Kidney glomerular epithelial cell (primary cell): ENCODE data around the gene RNASEL.
"Not testable (repeated sequence)": the region's sequence is repeated elsewhere in the genome, so short reads cannot be mapped to it uniquely, and the experiment has no call there.

Experiments
- DNase-seq: peaks from one replicate; lab custom pipeline; 2025; lab: John Stamatoyannopoulos, UW

Gene RNASEL

GRCh38 chr1:182588500-182589396 is at the start of gene RNASEL:
Gene RNASEL, minus strand, starts transcription at chr1:182589256. Its CDS starts 2,450 bp downstream, at chr1:182586806.
- DNase-seq, result peak; percentile 78

GRCh38 chr1:182637769-182638168 is 48.7 kb upstream of the RNASEL start:
- DNase-seq, result no peak

GRCh38 chr1:182635871-182636270 is 46.8 kb upstream of the RNASEL start:
- no peak for DNase-seq

GRCh38 chr1:182634306-182635072 is 45.4 kb upstream of the RNASEL start:
- no peak for DNase-seq

- no peak for DNase-seq
Measured at GRCh38 chr1:182633657-182634281, 44.7 kb upstream of the RNASEL start.

GRCh38 chr1:182633031-182633430 is 44.0 kb upstream of the RNASEL start:
- DNase-seq, result no peak

GRCh38 chr1:182632441-182632857 is 43.4 kb upstream of the RNASEL start:
- DNase-seq, result not testable (repeated sequence)

- DNase-seq, result no peak
Measured at GRCh38 chr1:182631954-182632353, 42.9 kb upstream of the RNASEL start.

GRCh38 chr1:182631053-182631677 is 42.1 kb upstream of the RNASEL start:
- no peak for DNase-seq

- DNase-seq, result no peak
Measured at GRCh38 chr1:182630586-182630985, 41.5 kb upstream of the RNASEL start.

GRCh38 chr1:182629499-182630096 is 40.5 kb upstream of the RNASEL start:
- no peak for DNase-seq

- DNase-seq, result no peak
Measured at GRCh38 chr1:182629080-182629479, 40.0 kb upstream of the RNASEL start.

GRCh38 chr1:182628657-182629056 is 39.6 kb upstream of the RNASEL start:
- DNase-seq, result no peak

- no peak for DNase-seq
Measured at GRCh38 chr1:182627622-182628021, 38.6 kb upstream of the RNASEL start.

- no peak for DNase-seq
Measured at GRCh38 chr1:182626527-182626926, 37.5 kb upstream of the RNASEL start.

GRCh38 chr1:182625719-182626504 is 36.9 kb upstream of the RNASEL start:
- DNase-seq, result no peak

GRCh38 chr1:182625024-182625423 is 36.0 kb upstream of the RNASEL start:
- DNase-seq, result no peak

- no peak for DNase-seq
Measured at GRCh38 chr1:182624577-182624976, 35.5 kb upstream of the RNASEL start.

- DNase-seq, result no peak
Measured at GRCh38 chr1:182622901-182623528, 34.0 kb upstream of the RNASEL start.

- no peak for DNase-seq
Measured at GRCh38 chr1:182621906-182622305, 32.9 kb upstream of the RNASEL start.
